Hematopoietic multipotent progenitor cell treated with erythropoietin and hydrocortisone succinate and interleukin-3 and kit ligand, for 6 days (in vitro differentiated cells): ENCODE measurements around the gene GJA4.
A peak's percentile ranks its signal among the peaks of the same experiment; 100 is the strongest.

Experiments used
- DNase-seq: peaks from one replicate; pipeline ENCODE4 v3.0.0-alpha.2; 2015

GJA4 gene

DNA sequence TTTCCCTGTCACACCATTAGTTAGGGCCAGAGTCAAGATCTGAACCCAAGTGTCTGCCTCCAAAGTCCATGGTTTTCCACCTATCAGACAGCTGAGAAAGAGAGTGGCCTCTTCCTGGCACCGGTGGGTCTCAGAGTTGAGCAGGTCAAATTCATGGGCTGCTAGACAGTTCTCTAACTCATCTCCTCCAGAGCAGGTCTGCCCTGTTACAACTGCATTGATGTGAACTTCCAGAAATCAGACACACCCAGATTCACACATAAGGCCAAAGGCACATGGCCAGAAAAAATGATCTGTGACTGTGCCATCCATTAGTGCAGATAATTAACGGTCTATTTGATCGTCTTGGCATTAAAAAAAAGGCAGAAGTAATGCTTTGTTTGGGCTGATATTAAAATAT is 49.3 kb downstream of the GJA4 start:
- no peak for DNase-seq

DNA sequence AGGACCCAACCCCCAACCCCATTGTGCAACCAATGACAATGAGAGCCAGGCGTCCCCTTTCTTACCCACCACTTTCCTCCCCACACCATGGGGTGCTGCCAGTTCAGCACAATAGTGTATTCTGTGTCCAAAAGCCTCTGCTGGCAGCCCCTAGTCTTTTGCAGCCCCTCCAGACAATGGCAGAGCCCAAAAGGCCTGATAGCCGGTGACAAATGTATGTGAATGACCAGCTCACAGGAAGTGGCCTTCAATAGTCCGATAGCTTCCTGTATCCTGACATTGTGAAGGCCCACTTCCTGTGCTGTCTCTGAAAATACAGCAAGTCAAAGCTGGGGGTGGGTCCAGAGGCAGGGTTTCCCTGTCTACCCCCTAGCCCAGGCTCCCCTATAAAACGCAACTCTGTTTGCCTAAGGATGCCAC is 50.2 kb downstream of the GJA4 start:
- DNase-seq: no peak

DNA sequence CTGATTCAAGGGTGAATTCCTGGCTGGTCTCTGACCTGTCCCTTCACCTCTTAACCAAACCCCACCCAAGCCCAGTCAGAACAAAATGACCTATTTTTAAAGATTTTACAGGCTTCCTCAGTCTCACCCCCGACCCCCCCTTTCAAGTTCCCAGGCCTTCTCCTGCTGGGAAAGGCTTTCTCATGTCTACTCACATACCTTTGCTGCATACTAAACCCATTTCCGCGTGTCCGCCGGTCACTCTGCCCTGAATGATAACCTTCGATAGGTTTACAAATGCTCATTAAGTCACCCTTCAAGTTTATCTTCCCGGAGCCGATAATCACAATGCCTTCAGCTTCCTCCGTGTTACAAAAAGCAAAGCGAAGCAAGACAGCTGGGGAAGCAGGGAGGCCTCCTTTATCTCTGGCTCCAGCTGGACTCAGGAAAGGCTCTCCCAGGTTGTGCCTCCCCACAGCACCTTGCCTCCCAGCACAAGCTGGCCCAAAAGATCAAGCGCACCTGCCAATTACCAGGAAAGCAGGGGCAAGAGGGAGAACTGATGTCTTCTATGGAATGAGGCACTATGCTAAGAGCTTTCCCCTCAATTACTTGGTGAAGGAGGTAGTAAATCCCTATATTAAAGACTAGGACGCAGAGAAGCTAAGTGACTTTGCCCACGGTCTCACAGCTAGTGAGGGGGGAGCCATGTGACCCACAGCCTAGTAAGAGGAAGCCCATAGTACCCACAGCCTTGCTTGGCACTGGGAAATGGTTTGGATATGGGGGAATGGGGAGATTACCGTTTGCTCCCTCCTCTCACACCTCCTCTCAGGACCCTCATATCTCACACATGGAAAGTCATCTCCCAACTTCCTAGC is 50.8 kb downstream of the GJA4 start:
- peak; percentile 66 for DNase-seq

- DNase-seq: no peak
Measured at GRCh38 chr1:34844252-34844634, 51.4 kb downstream of the GJA4 start.
